Measurements from ENCODE around the gene PINLYP. TPM values are rescaled to one million over a fixed set of nuclear protein-coding genes. Genes with fewer than 3 reads are reported as not detected.

Gene PINLYP
- total RNA-seq, 4 donors from 2014 or later, result 0.99 to 16.4 (median 3.1) TPM

- intact Hi-C loops (cut with DNase I; ENCODE audit: low total_unique reads), result no loop called here
- H3K4me3 ChIP-seq (ENCODE audit: low read depth, poor library complexity, severe bottlenecking), result no peak overlapping the region
- no peak for TF ChIP-seq CTCF (IDR thresholded peaks at IDR 0.05)
- TF ChIP-seq POLR2A (IDR thresholded peaks at IDR 0.05), result no peak
- no peak for DNase-seq (ENCODE audit: low spot score in 2 of 2)
- WGBS, 2 donors, result 76 to 84% methylated on average over 7 of the region's 7 CpGs
Observed at GRCh38 chr19:43609872-43610271, 34.3 kb downstream of the PINLYP start.

GRCh38 chr19:43610493-43610892 is 34.9 kb downstream of the PINLYP start:
- no peak for DNase-seq (ENCODE audit: low spot score in 2 of 2)
- TF ChIP-seq CTCF (IDR thresholded peaks at IDR 0.05) (no peak), POLR2A (IDR thresholded peaks at IDR 0.05) (no peak)
- 77 to 84% methylated on average over 3 of the region's 3 CpGs for WGBS, 2 donors
- intact Hi-C loops (cut with DNase I; ENCODE audit: low total_unique reads), result no loop called here
- no peak overlapping the region for H3K4me3 ChIP-seq (ENCODE audit: low read depth, poor library complexity, severe bottlenecking)

- TF ChIP-seq POLR2A (IDR thresholded peaks at IDR 0.05) (no peak), CTCF (IDR thresholded peaks at IDR 0.05) (no peak)
- H3K4me3 ChIP-seq (ENCODE audit: low read depth, poor library complexity, severe bottlenecking), result no peak within 1 kb of the TSS
- intact Hi-C loops (cut with DNase I; ENCODE audit: low total_unique reads), result no loop called here
- DNase-seq (ENCODE audit: low spot score in 2 of 2), result no peak
- WGBS, 2 donors, result 96 to 98% methylated on average over 3 of the region's 3 CpGs
Observed at GRCh38 chr19:43611788-43612187, 36.2 kb downstream of the PINLYP start, which contains the start of gene SRRM5. SRRM5 (plus strand) TSS chr19:43612088; CDS start chr19:43612122, 34 bp downstream.

GRCh38 chr19:43612374-43612773 is 36.8 kb downstream of the PINLYP start:
- 93 to 97% methylated on average over 11 to 12 of the region's 12 CpGs for WGBS, 2 donors
- TF ChIP-seq CTCF (IDR thresholded peaks at IDR 0.05), result no peak
- TF ChIP-seq POLR2A (IDR thresholded peaks at IDR 0.05), result no peak
- H3K4me3 ChIP-seq (ENCODE audit: low read depth, poor library complexity, severe bottlenecking), result no peak overlapping the region
- no peak for DNase-seq (ENCODE audit: low spot score in 2 of 2)
- intact Hi-C loops (cut with DNase I; ENCODE audit: low total_unique reads), result no loop called here

GRCh38 chr19:43616306-43616705 is 40.7 kb downstream of the PINLYP start:
- 88 to 91% methylated on average over 1 of the region's 1 CpG for WGBS, 2 donors
- intact Hi-C loops (cut with DNase I; ENCODE audit: low total_unique reads), result no loop called here

More at GRCh38 chr19:43616306-43616705, 40.7 kb downstream of the PINLYP start:
- no peak for DNase-seq (ENCODE audit: low spot score in 2 of 2)
- no peak overlapping the region for H3K4me3 ChIP-seq (ENCODE audit: low read depth, poor library complexity, severe bottlenecking)
- TF ChIP-seq POLR2A (IDR thresholded peaks at IDR 0.05) (no peak), CTCF (IDR thresholded peaks at IDR 0.05) (no peak)

All from lower leg skin (tissue), 4 donors.